K562 (cell line): ENCODE results near the gene CTTNBP2. TPM values are rescaled to one million over a fixed set of nuclear protein-coding genes. Genes with fewer than 3 reads are reported as not detected.

ENCODE experiments used
- AFF1 ChIP-seq, 2 experiments: fragments of 450-650 bp; IDR thresholded peaks; 2 replicates each; pipeline ENCODE4 v1.6.1; 2018; ENCODE audit warnings: mild to moderate bottlenecking in 2 of 2, low read depth in 1 of 2; ENCODE audit not compliant: partially characterized antibody in 2 of 2
- CTCFL ChIP-seq: IDR thresholded peaks from 2 replicates; pipeline ENCODE4 v1.6.1; 2011; ENCODE audit warnings: borderline replicate concordance, low read depth, mild to moderate bottlenecking, moderate library complexity, low read length; ENCODE audit not compliant: insufficient read depth, poor library complexity, severe bottlenecking
- DNMT1 ChIP-seq: fragments of 450-650 bp; IDR thresholded peaks from 2 replicates; pipeline ENCODE4 v1.6.1; 2016; ENCODE audit warnings: antibody characterized with exemption, mild to moderate bottlenecking
- MTA3 ChIP-seq: fragments of 450-650 bp; formaldehyde crosslinking; IDR thresholded peaks from 2 replicates; pipeline ENCODE4 v1.6.1; 2017; ENCODE audit warnings: mild to moderate bottlenecking, borderline replicate concordance
- PHF20 ChIP-seq: fragments of 450-650 bp; IDR thresholded peaks from 2 replicates; pipeline ENCODE4 v1.6.1; 2018; ENCODE audit not compliant: partially characterized antibody
- TCFL5 ChIP-seq: fragments of 250-450 bp; sonication (Bioruptor Pico); conservative IDR thresholded peaks from 2 replicates; pipeline ENCODE4 v1.6.1; 2021; ENCODE audit warnings: mild to moderate bottlenecking, moderate library complexity, matching md5 sums
- ZNF644 ChIP-seq: fragments of 200-800 bp; sonication (Bioruptor generic); IDR thresholded peaks from 2 replicates; pipeline ENCODE4 v1.6.1; 2016; ENCODE audit warnings: low read depth, missing genetic modification characterization, missing compliant biosample characterization
- polyA plus RNA-seq, 8 experiments: library from polyadenylated mRNA; depleted of rRNA in 4 of 8; stranded (reverse) in 5 of 8; unstranded in 3 of 8; fragments of >200 nt; fragmentation: Nextera tagmentation in 2 of 8; fragmentation: Illumina TruSeq in 1 of 8; extraction: Ambion mirVana in 2 of 8; extraction: Trizol in 1 of 8; gene quantifications; 2 replicates each; pipeline versions ENCODE4 v1.2.1 to v1.2.3, GENCODE V29; 2011 to 2014; ENCODE audit warnings: inconsistent platforms in 1 of 8, missing spikeins in 1 of 8
- total RNA-seq, 7 experiments: library from RNA; depleted of rRNA in 6 of 7; stranded (reverse); fragments of >200 nt in 6 of 7; fragmentation: Illumina TruSeq in 2 of 7; extraction: Trizol in 2 of 7; gene quantifications; 2 replicates each; pipeline versions ENCODE4 v1.2.1 to v1.2.3, GENCODE V29; 2011 to 2021; ENCODE audit warnings: low replicate concordance in 1 of 7

Gene CTTNBP2
- total and polyA plus RNA-seq, 9 of the 15 experiments (the other 6 are each of a cell fraction or from before 2014, with no cell fraction given) = 0.05 TPM; not detected in 8

- no peak for TF ChIP-seq PHF20
- TF ChIP-seq MTA3 = no peak
- TF ChIP-seq CTCFL = no peak
- TF ChIP-seq ZNF644 (tag) = no peak
- TF ChIP-seq AFF1 (IDR thresholded peaks at IDR 0.05; ENCODE audit: low read depth in 1 of 2, partially characterized antibody in 2 of 2) = no peak
- TF ChIP-seq DNMT1 = no peak
- TF ChIP-seq TCFL5 = no peak
Observed at GRCh38 chr7:117692338-117692737, 180.9 kb downstream of the CTTNBP2 start (continued).
